GF-D8 (cell line): Measurements from ENCODE around the gene MMD.
"Not testable (repeated sequence)": the region's sequence is repeated elsewhere in the genome, so short reads cannot be mapped to it uniquely, and the experiment has no call there.

Source experiments
- DNase-seq: peaks from one replicate; lab custom pipeline; 2025; lab: John Stamatoyannopoulos, UW

The MMD gene

GRCh38 chr17:55391764-55392467 is 29.7 kb downstream of the MMD start:
- DNase-seq = no peak

GRCh38 chr17:55391244-55391757 is 30.3 kb downstream of the MMD start:
- no peak for DNase-seq

- no peak for DNase-seq
Observed at GRCh38 chr17:55390364-55390977, 31.2 kb downstream of the MMD start.

GRCh38 chr17:55389715-55390114 is 31.9 kb downstream of the MMD start:
- not testable (repeated sequence) for DNase-seq

GRCh38 chr17:55388842-55389241 is 32.8 kb downstream of the MMD start:
- DNase-seq = no peak

GRCh38 chr17:55386796-55387332 is 34.8 kb downstream of the MMD start:
- DNase-seq = no peak

- DNase-seq = no peak
Observed at GRCh38 chr17:55384643-55385232, 36.9 kb downstream of the MMD start.

GRCh38 chr17:55383771-55384642 is 37.6 kb downstream of the MMD start:
- no peak for DNase-seq

- no peak for DNase-seq
Observed at GRCh38 chr17:55381017-55381770, 40.4 kb downstream of the MMD start.

GRCh38 chr17:55377671-55378275 is 43.9 kb downstream of the MMD start:
- DNase-seq = no peak

GRCh38 chr17:55368706-55369105 is 52.9 kb downstream of the MMD start:
- peak; percentile 3 for DNase-seq

- DNase-seq = no peak
Observed at GRCh38 chr17:55366020-55366481, 55.6 kb downstream of the MMD start.

- DNase-seq = no peak
Observed at GRCh38 chr17:55363033-55363432, 58.6 kb downstream of the MMD start.

GRCh38 chr17:55360971-55361370 is 60.7 kb downstream of the MMD start:
- no peak for DNase-seq

GRCh38 chr17:55356434-55357328 is 65.0 kb downstream of the MMD start:
- DNase-seq = peak; percentile 12

- no peak for DNase-seq
Observed at GRCh38 chr17:55354941-55355340, 66.7 kb downstream of the MMD start.

GRCh38 chr17:55354010-55354409 is 67.6 kb downstream of the MMD start:
- DNase-seq = no peak

GRCh38 chr17:55351226-55351625 is 70.4 kb downstream of the MMD start:
- no peak for DNase-seq

- no peak for DNase-seq
Observed at GRCh38 chr17:55350825-55351205, 70.8 kb downstream of the MMD start.
